Measurements from ENCODE around the gene FOXN3.

Gene FOXN3

GRCh38 chr14:89430391-89431236, 13.6 kb upstream of the FOXN3 start:
- Histone ChIP-seq H3K4me1 (ENCODE audit: control insufficient read depth, insufficient read depth, low read length) (peaks cover 40% of the 10 kb centered on the region), H3K9me3 (ENCODE audit: control insufficient read depth, insufficient read depth, low read length) (no peaks in the 10 kb centered on the region), H3K27ac (ENCODE audit: low read depth, low read length) (peak overlapping the region; percentile 18), H3K27me3 (ENCODE audit: control insufficient read depth, insufficient read depth, low read length) (no peaks in the 10 kb centered on the region), H3K36me3 (ENCODE audit: control insufficient read depth, insufficient read depth, low read length) (no peaks in the 10 kb centered on the region), H3K4me3 (ENCODE audit: low read depth, low read length) (no peak overlapping the region), H3K9ac (ENCODE audit: low read depth, low read length) (no peak overlapping the region)

DNA sequence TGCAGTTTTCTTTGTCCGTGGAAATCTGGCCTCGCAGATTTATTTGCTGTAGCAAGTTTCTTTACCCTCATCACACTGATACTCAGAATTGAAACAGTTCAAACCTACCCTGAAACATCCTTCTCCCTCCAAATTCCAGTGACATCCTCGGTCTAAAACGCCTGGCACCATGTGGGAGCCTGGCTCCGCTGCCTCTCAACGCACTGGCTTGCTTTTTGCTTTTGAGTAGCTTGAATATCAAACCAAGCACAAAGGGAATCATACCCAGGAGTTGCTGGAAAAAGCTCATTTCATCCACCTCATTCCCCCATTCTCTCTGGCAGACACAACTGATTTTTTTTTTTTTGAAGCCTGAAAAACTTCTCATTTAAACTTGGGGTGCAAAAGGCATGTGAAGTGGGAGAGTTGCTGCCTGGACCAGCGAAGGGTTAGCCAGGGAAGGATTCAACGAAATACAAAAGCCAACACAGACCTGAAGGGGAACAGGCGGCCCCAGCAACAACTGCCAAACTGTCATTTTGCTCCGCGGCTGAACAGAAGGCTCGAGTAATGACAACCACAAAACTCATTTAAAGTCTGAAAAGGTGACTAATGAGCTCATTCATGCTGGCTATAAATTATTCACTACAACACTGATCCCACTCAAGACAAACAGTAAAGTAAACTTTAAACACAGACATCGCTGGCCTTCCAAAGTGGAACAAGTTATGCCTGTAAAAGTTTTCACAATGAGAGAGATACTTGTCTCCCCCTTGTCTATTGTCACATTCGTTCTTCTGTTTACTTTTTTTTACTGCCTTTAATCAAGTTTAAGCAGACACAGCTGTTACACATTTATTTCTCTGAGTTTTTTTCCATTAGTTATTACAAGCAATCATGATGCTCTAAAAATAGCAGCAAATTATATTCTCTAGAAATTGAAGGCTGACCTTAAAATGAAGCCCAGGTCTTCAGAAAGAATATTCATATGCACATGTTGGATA, 12.5 kb upstream of the FOXN3 start:
- Histone ChIP-seq H3K4me1 (ENCODE audit: control insufficient read depth, insufficient read depth, low read length) (peaks cover 40% of the 10 kb centered on the region), H3K27me3 (ENCODE audit: control insufficient read depth, insufficient read depth, low read length) (no peaks in the 10 kb centered on the region), H3K9me3 (ENCODE audit: control insufficient read depth, insufficient read depth, low read length) (no peaks in the 10 kb centered on the region), H3K4me3 (ENCODE audit: low read depth, low read length) (no peak overlapping the region), H3K9ac (ENCODE audit: low read depth, low read length) (no peak overlapping the region), H3K27ac (ENCODE audit: low read depth, low read length) (peak overlapping the region; percentile 18), H3K36me3 (ENCODE audit: control insufficient read depth, insufficient read depth, low read length) (no peaks in the 10 kb centered on the region)

- peak overlapping the region; percentile 7 for H3K27ac ChIP-seq (ENCODE audit: low read depth, low read length)
- H3K36me3 ChIP-seq (ENCODE audit: control insufficient read depth, insufficient read depth, low read length) = no peaks in the 10 kb centered on the region
- H3K27me3 ChIP-seq (ENCODE audit: control insufficient read depth, insufficient read depth, low read length) = no peaks in the 10 kb centered on the region
- H3K4me3 ChIP-seq (ENCODE audit: low read depth, low read length) = no peak overlapping the region
- no peaks in the 10 kb centered on the region for H3K9me3 ChIP-seq (ENCODE audit: control insufficient read depth, insufficient read depth, low read length)
- peaks cover 47% of the 10 kb centered on the region for H3K4me1 ChIP-seq (ENCODE audit: control insufficient read depth, insufficient read depth, low read length)
- no peak overlapping the region; the same call in 1 of the 2 replicates for H3K9ac ChIP-seq (ENCODE audit: low read depth, low read length)
Measured at GRCh38 chr14:89428546-89429198, 11.6 kb upstream of the FOXN3 start.

- Histone ChIP-seq H3K36me3 (ENCODE audit: control insufficient read depth, insufficient read depth, low read length) (no peaks in the 10 kb centered on the region), H3K4me1 (ENCODE audit: control insufficient read depth, insufficient read depth, low read length) (peaks cover 51% of the 10 kb centered on the region), H3K9ac (ENCODE audit: low read depth, low read length) (no peak overlapping the region; the same call in 1 of the 2 replicates), H3K27ac (ENCODE audit: low read depth, low read length) (peak overlapping the region; percentile 7), H3K9me3 (ENCODE audit: control insufficient read depth, insufficient read depth, low read length) (no peaks in the 10 kb centered on the region), H3K4me3 (ENCODE audit: low read depth, low read length) (no peak overlapping the region), H3K27me3 (ENCODE audit: control insufficient read depth, insufficient read depth, low read length) (no peaks in the 10 kb centered on the region)
Measured at GRCh38 chr14:89428173-89428523, 11.1 kb upstream of the FOXN3 start.

DNA sequence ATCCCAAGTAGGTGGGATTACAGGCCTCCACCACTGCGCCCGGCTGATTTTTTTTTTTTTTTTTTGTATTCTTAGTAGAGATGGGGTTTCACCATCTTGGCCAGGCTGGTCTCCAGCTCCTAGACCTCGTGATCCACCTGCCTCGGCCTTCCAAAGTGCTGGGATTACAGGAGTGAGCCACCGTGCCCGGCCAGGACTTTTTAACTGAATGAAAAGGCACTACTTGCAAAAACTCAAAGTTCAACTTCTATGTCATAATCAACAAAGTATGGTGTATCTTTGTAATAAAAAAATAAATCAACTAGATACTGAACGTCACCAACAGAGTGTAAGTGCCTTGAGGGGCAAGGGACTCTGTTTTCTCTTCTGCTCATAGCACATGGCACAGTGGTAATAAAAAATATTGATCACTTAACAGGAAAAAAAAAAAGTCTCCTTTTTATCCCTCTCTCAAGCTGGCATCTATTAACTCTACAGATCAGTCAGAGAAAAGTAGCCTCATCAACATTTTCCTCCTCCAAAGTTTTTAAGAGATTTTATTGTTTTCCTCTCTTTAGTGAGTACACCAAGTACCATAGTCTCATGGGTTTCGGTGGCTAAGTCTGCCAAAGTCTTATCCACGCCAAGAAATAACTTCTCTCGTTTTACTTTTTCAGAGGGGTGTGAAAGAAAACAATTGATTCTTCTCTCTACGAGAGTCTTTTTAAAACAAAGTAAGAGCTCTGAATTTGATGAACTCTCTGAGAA, 10.6 kb upstream of the FOXN3 start:
- Histone ChIP-seq H3K4me1 (ENCODE audit: control insufficient read depth, insufficient read depth, low read length) (peaks cover 54% of the 10 kb centered on the region), H3K27me3 (ENCODE audit: control insufficient read depth, insufficient read depth, low read length) (no peaks in the 10 kb centered on the region), H3K9me3 (ENCODE audit: control insufficient read depth, insufficient read depth, low read length) (no peaks in the 10 kb centered on the region), H3K36me3 (ENCODE audit: control insufficient read depth, insufficient read depth, low read length) (no peaks in the 10 kb centered on the region), H3K9ac (ENCODE audit: low read depth, low read length) (no peak overlapping the region), H3K4me3 (ENCODE audit: low read depth, low read length) (no peak overlapping the region), H3K27ac (ENCODE audit: low read depth, low read length) (no peak overlapping the region)

DNA sequence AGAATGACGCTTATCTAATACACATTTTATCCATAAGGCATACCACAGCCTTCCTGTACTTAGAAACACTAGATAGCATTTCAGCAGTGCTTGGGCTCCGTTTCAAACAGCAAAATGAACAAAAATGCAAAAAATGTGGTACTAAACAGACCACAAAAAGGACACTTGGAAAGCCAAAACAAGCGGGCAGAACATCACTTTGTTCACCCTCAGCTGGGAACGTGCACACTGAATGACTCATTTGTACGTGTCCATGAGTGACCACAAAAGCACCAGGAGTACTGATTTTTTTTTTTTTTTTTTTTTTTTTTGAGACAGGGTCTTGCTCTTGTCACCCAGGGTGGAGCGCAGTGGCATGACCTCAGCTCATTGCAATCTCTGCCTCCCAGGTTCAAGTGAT, 8.9 kb upstream of the FOXN3 start:
- Histone ChIP-seq H3K4me1 (ENCODE audit: control insufficient read depth, insufficient read depth, low read length) (peaks cover 49% of the 10 kb centered on the region), H3K9ac (ENCODE audit: low read depth, low read length) (no peak overlapping the region), H3K9me3 (ENCODE audit: control insufficient read depth, insufficient read depth, low read length) (no peaks in the 10 kb centered on the region), H3K36me3 (ENCODE audit: control insufficient read depth, insufficient read depth, low read length) (no peaks in the 10 kb centered on the region), H3K4me3 (ENCODE audit: low read depth, low read length) (no peak overlapping the region), H3K27ac (ENCODE audit: low read depth, low read length) (no peak overlapping the region), H3K27me3 (ENCODE audit: control insufficient read depth, insufficient read depth, low read length) (no peaks in the 10 kb centered on the region)

DNA sequence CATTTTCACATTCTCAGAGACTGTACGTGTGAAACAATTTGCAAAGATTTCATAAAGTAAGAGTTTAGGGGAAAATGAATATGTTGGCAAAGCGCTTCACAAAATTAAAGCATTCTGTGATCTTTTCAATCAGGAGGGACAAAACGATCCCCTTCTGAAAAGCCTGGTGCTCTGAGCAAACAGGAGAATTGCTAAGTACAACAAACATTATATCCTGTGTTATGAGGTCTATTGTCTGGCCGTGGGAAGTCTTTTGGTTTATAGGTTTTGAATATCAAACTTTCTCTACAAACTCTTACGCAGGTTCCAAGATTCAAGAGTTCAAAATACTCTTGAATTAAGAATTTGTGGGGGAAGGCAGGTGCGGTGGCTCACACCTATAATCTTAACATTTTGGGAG, 7.2 kb upstream of the FOXN3 start:
- Histone ChIP-seq H3K9me3 (ENCODE audit: control insufficient read depth, insufficient read depth, low read length) (no peaks in the 10 kb centered on the region), H3K27me3 (ENCODE audit: control insufficient read depth, insufficient read depth, low read length) (no peaks in the 10 kb centered on the region), H3K4me3 (ENCODE audit: low read depth, low read length) (no peak overlapping the region), H3K9ac (ENCODE audit: low read depth, low read length) (no peak overlapping the region), H3K36me3 (ENCODE audit: control insufficient read depth, insufficient read depth, low read length) (peaks cover 5% of the 10 kb centered on the region; the same call in 1 of the 2 replicates), H3K27ac (ENCODE audit: low read depth, low read length) (peak overlapping the region; percentile 2), H3K4me1 (ENCODE audit: control insufficient read depth, insufficient read depth, low read length) (peaks cover 32% of the 10 kb centered on the region)

DNA sequence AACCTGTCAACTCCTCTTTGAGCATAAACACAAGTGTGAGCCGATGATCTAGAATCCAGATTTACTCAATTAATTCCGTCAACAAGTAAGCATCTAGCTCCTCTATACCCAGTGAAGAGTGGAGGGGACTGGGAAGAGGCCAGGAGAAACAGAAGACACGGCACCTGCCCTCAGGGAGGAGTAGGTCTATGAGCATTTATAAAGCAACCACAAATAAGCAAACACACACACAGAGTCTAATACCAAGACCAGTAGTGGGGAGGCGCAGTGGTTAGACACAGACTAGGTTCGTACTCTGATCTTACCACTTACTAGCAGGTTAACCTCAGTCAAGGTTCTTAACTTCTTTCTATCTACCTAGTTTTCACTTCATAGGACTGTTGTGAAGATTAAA, 5.9 kb upstream of the FOXN3 start:
- H3K9me3 ChIP-seq (ENCODE audit: control insufficient read depth, insufficient read depth, low read length) = no peaks in the 10 kb centered on the region
- H3K4me1 ChIP-seq (ENCODE audit: control insufficient read depth, insufficient read depth, low read length) = peaks cover 26% of the 10 kb centered on the region
- peak overlapping the region; percentile 53 for H3K27ac ChIP-seq (ENCODE audit: low read depth, low read length)
- H3K4me3 ChIP-seq (ENCODE audit: low read depth, low read length) = no peak overlapping the region
- H3K9ac ChIP-seq (ENCODE audit: low read depth, low read length) = no peak overlapping the region
- peaks cover 7% of the 10 kb centered on the region; the same call in 1 of the 2 replicates for H3K36me3 ChIP-seq (ENCODE audit: control insufficient read depth, insufficient read depth, low read length)
- no peaks in the 10 kb centered on the region for H3K27me3 ChIP-seq (ENCODE audit: control insufficient read depth, insufficient read depth, low read length)

GRCh38 chr14:89422181-89422951, 5.3 kb upstream of the FOXN3 start:
- Histone ChIP-seq H3K4me3 (ENCODE audit: low read depth, low read length) (no peak overlapping the region), H3K9me3 (ENCODE audit: control insufficient read depth, insufficient read depth, low read length) (no peaks in the 10 kb centered on the region), H3K9ac (ENCODE audit: low read depth, low read length) (no peak overlapping the region), H3K27me3 (ENCODE audit: control insufficient read depth, insufficient read depth, low read length) (no peaks in the 10 kb centered on the region), H3K27ac (ENCODE audit: low read depth, low read length) (peak overlapping the region; percentile 53), H3K36me3 (ENCODE audit: control insufficient read depth, insufficient read depth, low read length) (peaks cover 7% of the 10 kb centered on the region; the same call in 1 of the 2 replicates), H3K4me1 (ENCODE audit: control insufficient read depth, insufficient read depth, low read length) (peaks cover 31% of the 10 kb centered on the region)

GRCh38 chr14:89420502-89420901, 3.5 kb upstream of the FOXN3 start:
- Histone ChIP-seq H3K36me3 (ENCODE audit: control insufficient read depth, insufficient read depth, low read length) (peaks cover 7% of the 10 kb centered on the region; the same call in 1 of the 2 replicates), H3K4me1 (ENCODE audit: control insufficient read depth, insufficient read depth, low read length) (peaks cover 32% of the 10 kb centered on the region), H3K4me3 (ENCODE audit: low read depth, low read length) (no peak overlapping the region), H3K27me3 (ENCODE audit: control insufficient read depth, insufficient read depth, low read length) (no peaks in the 10 kb centered on the region), H3K27ac (ENCODE audit: low read depth, low read length) (no peak overlapping the region), H3K9me3 (ENCODE audit: control insufficient read depth, insufficient read depth, low read length) (no peaks in the 10 kb centered on the region), H3K9ac (ENCODE audit: low read depth, low read length) (no peak overlapping the region)

All from HUES48 (cell line).